Upper lobe of right lung (tissue), 1 donor: ENCODE results near the gene DPEP1. TPM values are rescaled to one million over a fixed set of nuclear protein-coding genes. Genes with fewer than 3 reads are reported as not detected.

Source experiments
- ATAC-seq: fragments of 200-7000 bp; cut with Tn5 transposase; one replicate; pipeline ENCODE4 v1.9.1; 2020; ENCODE audit warnings: mild to moderate bottlenecking, moderate library complexity
- DNase-seq: peaks from one replicate; pipeline ENCODE4 v3.0.0-alpha.2; 2020
- H3K27ac ChIP-seq: fragments of 200-600 bp; one replicate; pipeline ENCODE4 v1.8.0; 2022
- H3K27me3 ChIP-seq: fragments of 200-600 bp; one replicate; pipeline ENCODE4 v1.8.0; 2022; ENCODE audit warnings: mild to moderate bottlenecking
- H3K36me3 ChIP-seq: fragments of 200-600 bp; one replicate; pipeline ENCODE4 v1.8.0; 2022
- H3K4me1 ChIP-seq: fragments of 200-600 bp; one replicate; pipeline ENCODE4 v1.8.0; 2022
- H3K4me3 ChIP-seq: fragments of 200-600 bp; one replicate; pipeline ENCODE4 v1.8.0; 2022; ENCODE audit warnings: mild to moderate bottlenecking
- H3K9me3 ChIP-seq: fragments of 200-600 bp; one replicate; pipeline ENCODE4 v1.8.0; 2022
- CTCF ChIP-seq: fragments of 200-600 bp; IDR thresholded peaks from one replicate; pipeline ENCODE4 v1.8.0; 2022; ENCODE audit warnings: antibody characterized with exemption
- intact Hi-C: fragments of 100-400 bp; cut with DNase I; formaldehyde crosslinking; loops from one replicate; pipeline ENCODE4 v1.11.0; 2022
- long read RNA-seq: library from polyadenylated mRNA; unstranded; transcript quantifications from one replicate; pipeline ENCODE4 v2.0.0, GENCODE V29; 2021
- total RNA-seq: library from RNA; stranded (reverse); fragmentation: NEBNext Ultra II Directional; extraction: Animal tissue kit (Norgen Biotek cat#: 25700); gene quantifications from one replicate; pipeline ENCODE4 v1.2.1, GENCODE V29; 2021
- donor health status: DM: no; HTN: yes; CAD: no; lungs with severe emphysema.

DPEP1 gene
- 3.0 TPM for total RNA-seq
- long read RNA-seq, partial matches to known transcripts: 0 of 5 reads
- long read RNA-seq, other reads (novel, unspliced or antisense): 3 of 5 reads

GRCh38 chr16:89613231-89613953, at the start of gene DPEP1:
Gene DPEP1, plus strand, starts transcription at chr16:89613642. Its CDS starts 16,769 bp downstream, at chr16:89630411.
- ATAC-seq (peak; percentile 21), DNase-seq (no peak)
- intact Hi-C loops: no loop called here
- no peak for TF ChIP-seq CTCF
- no peaks in the 10 kb centered on the region for H3K9me3 ChIP-seq
- no peaks in the 10 kb centered on the region for H3K4me1 ChIP-seq
- no peaks in the 10 kb centered on the region for H3K36me3 ChIP-seq
- no peak within 1 kb of the TSS for H3K27ac ChIP-seq
- H3K4me3 ChIP-seq: no peak within 1 kb of the TSS
- H3K27me3 ChIP-seq: no peaks in the 10 kb centered on the region

- Histone ChIP-seq H3K27ac (no peak overlapping the region), H3K36me3 (peaks cover 38% of the 10 kb centered on the region), H3K4me1 (peaks cover 42% of the 10 kb centered on the region), H3K9me3 (no peaks in the 10 kb centered on the region), H3K27me3 (no peaks in the 10 kb centered on the region), H3K4me3 (no peak overlapping the region)
- ATAC-seq (no peak), DNase-seq (no peak)
- intact Hi-C loops: no loop called here
- no peak for TF ChIP-seq CTCF
Observed at GRCh38 chr16:89564476-89565255, 48.8 kb upstream of the DPEP1 start.

DNA sequence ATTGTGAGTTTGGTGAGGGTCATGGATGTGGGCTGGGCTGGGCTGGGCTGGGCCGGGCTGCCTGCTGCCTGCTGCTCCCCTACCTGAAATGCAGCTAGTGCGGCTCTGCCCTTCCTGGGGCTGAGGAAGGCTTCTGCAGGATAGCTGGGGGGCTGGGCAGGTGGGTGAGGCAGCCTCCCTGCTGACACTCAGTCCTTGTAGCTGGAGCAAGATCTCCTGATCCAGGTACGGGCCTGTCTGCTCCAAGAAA, 48.3 kb upstream of the DPEP1 start:
- ATAC-seq (no peak), DNase-seq (no peak)
- no peak for TF ChIP-seq CTCF
- H3K36me3 ChIP-seq: peaks cover 38% of the 10 kb centered on the region
- H3K4me3 ChIP-seq: no peak overlapping the region
- no peaks in the 10 kb centered on the region for H3K9me3 ChIP-seq
- H3K27me3 ChIP-seq: no peaks in the 10 kb centered on the region
- H3K27ac ChIP-seq: no peak overlapping the region
- intact Hi-C loops: no loop called here
- H3K4me1 ChIP-seq: peaks cover 41% of the 10 kb centered on the region

DNA sequence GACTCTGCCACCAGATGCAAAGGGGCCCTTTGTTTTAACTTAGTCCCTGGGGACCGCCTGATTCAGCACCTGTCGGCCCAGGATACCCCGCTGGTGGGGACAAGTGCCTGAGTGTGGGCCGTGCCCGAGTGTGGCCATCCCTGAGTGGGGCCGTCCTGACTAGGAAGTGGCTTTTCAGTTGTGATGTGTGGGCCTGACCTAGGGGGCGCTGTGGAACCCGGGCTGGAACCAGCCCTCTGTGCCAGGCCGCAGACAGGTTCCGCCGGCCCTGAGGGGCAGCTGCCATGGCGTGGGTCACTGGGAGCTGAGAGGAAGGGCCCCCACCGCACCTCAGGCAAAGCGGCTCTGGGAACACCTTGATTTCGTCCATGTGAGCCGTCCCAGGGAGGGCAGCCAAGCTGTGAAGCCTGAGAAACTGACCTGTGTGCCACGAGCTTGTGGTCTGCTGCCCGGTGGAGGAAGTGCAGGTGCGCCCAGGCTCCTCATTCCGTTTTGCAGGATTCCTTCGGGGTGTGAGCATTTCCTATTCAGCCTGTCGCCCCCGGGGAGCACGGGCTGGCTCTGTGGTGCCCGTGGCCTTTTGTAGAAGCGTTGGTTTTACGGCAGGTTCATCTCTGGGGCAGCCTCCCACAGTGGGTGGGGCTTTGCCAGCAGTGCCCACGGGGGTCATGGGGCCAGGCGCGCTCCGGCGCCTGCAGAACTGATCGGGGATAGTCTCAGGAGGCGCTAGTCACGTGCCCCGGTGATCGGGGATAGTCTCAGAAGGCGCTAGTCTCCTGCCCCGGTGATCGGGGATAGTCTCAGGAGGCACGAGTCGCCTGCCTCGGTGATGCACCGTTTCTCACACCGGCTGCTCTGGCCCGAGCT, 47.7 kb upstream of the DPEP1 start:
- Histone ChIP-seq H3K9me3 (no peaks in the 10 kb centered on the region), H3K4me3 (peak overlapping the region; percentile 11), H3K4me1 (peaks cover 41% of the 10 kb centered on the region), H3K27ac (no peak overlapping the region), H3K27me3 (no peaks in the 10 kb centered on the region), H3K36me3 (peaks cover 38% of the 10 kb centered on the region)
- intact Hi-C loops: no loop called here
- TF ChIP-seq CTCF: peak; percentile 58
- ATAC-seq: peak; percentile 65
- DNase-seq: peak; percentile 85

GRCh38 chr16:89567656-89568594, 45.5 kb upstream of the DPEP1 start:
- H3K9me3 ChIP-seq: no peaks in the 10 kb centered on the region
- H3K4me3 ChIP-seq: no peak overlapping the region
- no peak overlapping the region for H3K27ac ChIP-seq
- intact Hi-C loops: no loop called here
- H3K4me1 ChIP-seq: peaks cover 27% of the 10 kb centered on the region
- no peak for DNase-seq
- no peak for TF ChIP-seq CTCF
- H3K36me3 ChIP-seq: peaks cover 19% of the 10 kb centered on the region
- H3K27me3 ChIP-seq: no peaks in the 10 kb centered on the region
- no peak for ATAC-seq
